Measurements from ENCODE around the gene LAMC2. TPM values are rescaled to one million over a fixed set of nuclear protein-coding genes. Genes with fewer than 3 reads are reported as not detected.

Gene LAMC2
- total and polyA plus RNA-seq, 9 of the 15 experiments (the other 6 are each of a cell fraction or from before 2014, with no cell fraction given) = 0.02 to 0.03 TPM; not detected in 7

GRCh38 chr1:183233113-183233512 is 47.0 kb downstream of the LAMC2 start:
- Histone ChIP-seq H4K20me1 (replicated peaks; ENCODE audit: control insufficient read depth, insufficient read depth, low read length) (no peaks in the 10 kb centered on the region; the same call in 1 of the 2 replicates), H3K4me3 (no peak overlapping the region), H3K9me1 (ENCODE audit: control insufficient read depth, insufficient read depth, low read length) (no peaks in the 10 kb centered on the region), H3K9ac (ENCODE audit: insufficient read depth in 1 of 2, low read depth in 2 of 2, low read length in 2 of 2) (no peak overlapping the region), H3K36me3 (ENCODE audit: control insufficient read depth, insufficient read depth, low read length) (no peaks in the 10 kb centered on the region), H3K4me2 (ENCODE audit: insufficient read depth, low read length) (no peak overlapping the region), H3K27me3 (ENCODE audit: control insufficient read depth in 2 of 2, insufficient read depth in 2 of 2, low read length in 2 of 2) (peaks cover 0 to 19% of the 10 kb centered on the region in 2 experiments; a peak in 2 of 5 replicates), H3K9me3 (replicated peaks; ENCODE audit: control insufficient read depth, insufficient read depth, low read depth, low read length) (no peaks in the 10 kb centered on the region), H3K79me2 (ENCODE audit: control insufficient read depth, insufficient read depth, low read length) (no peaks in the 10 kb centered on the region), H3K27ac (ENCODE audit: extremely low read depth, low read depth, low read length) (no peak overlapping the region), H2AFZ (ENCODE audit: low read depth, low read length) (no peak overlapping the region), H3K4me1 (replicated peaks in 1 of 2; ENCODE audit: control insufficient read depth in 2 of 2, insufficient read depth in 2 of 2, low read length in 2 of 2) (no peaks in the 10 kb centered on the region)
- ChIA-PET POLR2A (no interaction called here), CTCF (ENCODE audit: low intra/inter-chr PET ratio) (no interaction called here)
- ATAC-seq (no peak), FAIRE-seq (no peak), DNase-seq (ENCODE audit: extremely low read depth in 1 of 4, low spot score in 3 of 4) (no peak)
- intact Hi-C loops (cut with micrococcal nuclease) = no loop called here
- TF ChIP-seq MGA (IDR thresholded peaks at IDR 0.05) (no peak), ZNF444 (CRISPR knock-in tag; IDR thresholded peaks at IDR 0.05) (no peak), ZNF184 (CRISPR knock-in tag; IDR thresholded peaks at IDR 0.05) (no peak), POLR3G (IDR thresholded peaks at IDR 0.05; ENCODE audit: extremely low read depth, insufficient read length, insufficient replicate concordance) (no peak), SOX6 (IDR thresholded peaks at IDR 0.05) (no peak), ELF2 (CRISPR knock-in tag; IDR thresholded peaks at IDR 0.05) (no peak), ZC3H11A (IDR thresholded peaks at IDR 0.05; ENCODE audit: low read depth, low read length) (no peak), NR3C1 (CRISPR knock-in tag; IDR thresholded peaks at IDR 0.05) (no peak)
- in situ Hi-C loops (cut with MboI) = loop anchor here (25.0 kb wide), 1 partner anchor 271 kb away; the partner anchor contains the start of gene SHCBP1L
- BruUV-seq (replicated peaks) = no TSS peak
